Endothelial cell of umbilical vein (primary cell): ENCODE measurements around the gene MCM9.

Source experiments
- CTCF ChIP-seq, 2 donors: IDR thresholded peaks; 1 replicate in 1 of 2; 2 replicates in 1 of 2; pipeline ENCODE4 v1.5.1; 2011; ENCODE audit warnings: low read length in 2 of 2, mild to moderate bottlenecking in 2 of 2, moderate library complexity in 2 of 2, control low read depth in 1 of 2, inconsistent platforms in 1 of 2, low read depth in 1 of 2; ENCODE audit not compliant: insufficient read depth in 1 of 2; ENCODE audit errors: extremely low read depth in 1 of 2
- EZH2 ChIP-seq: IDR thresholded peaks from 2 replicates; pipeline ENCODE4 v1.6.1; 2012; ENCODE audit warnings: borderline replicate concordance, low read depth, mild to moderate bottlenecking, moderate library complexity, low read length, inconsistent platforms; ENCODE audit not compliant: severe bottlenecking
- JUN ChIP-seq: IDR thresholded peaks from 2 replicates; pipeline ENCODE4 v1.6.1; 2011; ENCODE audit warnings: borderline replicate concordance, low read depth; ENCODE audit not compliant: insufficient read length, insufficient read depth
- POLR2A ChIP-seq: IDR thresholded peaks from 2 replicates; pipeline ENCODE4 v1.6.1; 2012; ENCODE audit warnings: low read depth, mild to moderate bottlenecking, control low read depth, low read length

GRCh38 chr6:118829817-118830478 lies 105.0 kb downstream of the MCM9 start:
- TF ChIP-seq CTCF (IDR thresholded peaks at IDR 0.05; ENCODE audit: extremely low read depth in 1 of 2, insufficient read depth in 1 of 2, low read depth in 1 of 2, low read length in 2 of 2) (no peak), EZH2 (no peak), POLR2A (no peak), JUN (no peak)
